Uterus (tissue), 2 donors: ENCODE measurements around the gene WDR64.

Experiments
- POLR2A ChIP-seq, 2 donors: fragments of 450-650 bp; IDR thresholded peaks; one replicate each; pipeline ENCODE4 v1.6.1; 2016; ENCODE audit warnings: antibody characterized with exemption in 2 of 2, mild to moderate bottlenecking in 1 of 2, moderate library complexity in 1 of 2
- TF ChIP-seq, protein P1 (sequence below), 4 experiments: fragments of 200-600 bp in 2 of 4; fragments of 450-650 bp in 2 of 4; sonication (generic) in 2 of 4; IDR thresholded peaks; one replicate each; pipeline ENCODE4 v1.5.1; 2016 to 2019; ENCODE audit warnings: antibody characterized with exemption in 4 of 4, mild to moderate bottlenecking in 2 of 4, moderate library complexity in 1 of 4

- TF ChIP-seq, protein P1, sequence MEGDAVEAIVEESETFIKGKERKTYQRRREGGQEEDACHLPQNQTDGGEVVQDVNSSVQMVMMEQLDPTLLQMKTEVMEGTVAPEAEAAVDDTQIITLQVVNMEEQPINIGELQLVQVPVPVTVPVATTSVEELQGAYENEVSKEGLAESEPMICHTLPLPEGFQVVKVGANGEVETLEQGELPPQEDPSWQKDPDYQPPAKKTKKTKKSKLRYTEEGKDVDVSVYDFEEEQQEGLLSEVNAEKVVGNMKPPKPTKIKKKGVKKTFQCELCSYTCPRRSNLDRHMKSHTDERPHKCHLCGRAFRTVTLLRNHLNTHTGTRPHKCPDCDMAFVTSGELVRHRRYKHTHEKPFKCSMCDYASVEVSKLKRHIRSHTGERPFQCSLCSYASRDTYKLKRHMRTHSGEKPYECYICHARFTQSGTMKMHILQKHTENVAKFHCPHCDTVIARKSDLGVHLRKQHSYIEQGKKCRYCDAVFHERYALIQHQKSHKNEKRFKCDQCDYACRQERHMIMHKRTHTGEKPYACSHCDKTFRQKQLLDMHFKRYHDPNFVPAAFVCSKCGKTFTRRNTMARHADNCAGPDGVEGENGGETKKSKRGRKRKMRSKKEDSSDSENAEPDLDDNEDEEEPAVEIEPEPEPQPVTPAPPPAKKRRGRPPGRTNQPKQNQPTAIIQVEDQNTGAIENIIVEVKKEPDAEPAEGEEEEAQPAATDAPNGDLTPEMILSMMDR (IDR thresholded peaks at IDR 0.05), result no peak
- no peak for TF ChIP-seq POLR2A (IDR thresholded peaks at IDR 0.05)
These were observed 122.9 kb downstream of the WDR64 start for GRCh38 chr1:241775021-241775420.
